ENCODE measurements around the gene WDR18.

WDR18 gene

DNA sequence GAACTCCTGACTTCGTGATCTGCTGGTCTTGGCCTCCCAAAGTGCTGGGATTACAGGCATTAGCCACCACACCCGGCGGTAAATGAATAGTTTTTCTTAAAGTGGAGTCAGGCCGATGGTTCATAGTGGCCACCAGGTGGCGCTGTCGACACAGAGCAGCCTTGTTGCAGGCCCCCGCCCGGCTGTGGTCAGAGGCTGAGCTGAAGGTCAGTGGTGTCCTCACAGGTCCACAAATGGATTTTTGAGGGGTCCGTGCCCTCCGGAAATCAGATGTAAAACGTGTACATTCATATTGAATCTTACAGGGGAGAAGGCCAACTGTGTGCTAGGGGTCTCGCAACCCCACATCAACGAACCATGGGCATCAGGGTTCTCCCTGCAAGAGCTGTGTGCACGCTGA, 13.4 kb upstream of the WDR18 start:
- no peak for DNase-seq (ENCODE audit: low read depth)
- TF ChIP-seq, protein P1, sequence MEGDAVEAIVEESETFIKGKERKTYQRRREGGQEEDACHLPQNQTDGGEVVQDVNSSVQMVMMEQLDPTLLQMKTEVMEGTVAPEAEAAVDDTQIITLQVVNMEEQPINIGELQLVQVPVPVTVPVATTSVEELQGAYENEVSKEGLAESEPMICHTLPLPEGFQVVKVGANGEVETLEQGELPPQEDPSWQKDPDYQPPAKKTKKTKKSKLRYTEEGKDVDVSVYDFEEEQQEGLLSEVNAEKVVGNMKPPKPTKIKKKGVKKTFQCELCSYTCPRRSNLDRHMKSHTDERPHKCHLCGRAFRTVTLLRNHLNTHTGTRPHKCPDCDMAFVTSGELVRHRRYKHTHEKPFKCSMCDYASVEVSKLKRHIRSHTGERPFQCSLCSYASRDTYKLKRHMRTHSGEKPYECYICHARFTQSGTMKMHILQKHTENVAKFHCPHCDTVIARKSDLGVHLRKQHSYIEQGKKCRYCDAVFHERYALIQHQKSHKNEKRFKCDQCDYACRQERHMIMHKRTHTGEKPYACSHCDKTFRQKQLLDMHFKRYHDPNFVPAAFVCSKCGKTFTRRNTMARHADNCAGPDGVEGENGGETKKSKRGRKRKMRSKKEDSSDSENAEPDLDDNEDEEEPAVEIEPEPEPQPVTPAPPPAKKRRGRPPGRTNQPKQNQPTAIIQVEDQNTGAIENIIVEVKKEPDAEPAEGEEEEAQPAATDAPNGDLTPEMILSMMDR (IDR thresholded peaks at IDR 0.05; ENCODE audit: insufficient read depth, low read depth, low read length, missing control alignments): peak; percentile 60
- H3K4me3 ChIP-seq (ENCODE audit: low read length): no peak overlapping the region

DNA sequence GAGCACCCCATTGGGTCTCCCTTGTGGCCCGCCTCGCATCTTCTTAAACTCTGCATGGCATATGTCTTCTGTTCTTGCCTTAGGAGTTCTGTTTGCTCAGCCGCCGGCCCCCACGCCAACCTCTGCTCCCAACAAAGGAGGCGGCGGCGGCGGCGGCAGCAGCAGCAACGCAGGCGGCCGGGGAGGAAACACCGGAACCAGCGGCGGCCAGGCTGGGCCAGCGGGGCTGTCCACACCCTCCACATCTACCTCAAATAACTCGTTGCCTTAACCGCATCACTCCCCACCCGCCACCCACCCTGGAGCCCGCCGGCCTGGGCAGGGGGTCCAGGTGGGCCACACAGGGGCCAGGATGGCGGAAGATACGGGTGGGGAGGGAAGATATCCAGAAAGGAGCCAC, 12.3 kb upstream of the WDR18 start:
- H3K4me3 ChIP-seq (ENCODE audit: low read length): no peak overlapping the region
- TF ChIP-seq, protein P1 (IDR thresholded peaks at IDR 0.05; ENCODE audit: insufficient read depth, low read depth, low read length, missing control alignments): no peak

DNA sequence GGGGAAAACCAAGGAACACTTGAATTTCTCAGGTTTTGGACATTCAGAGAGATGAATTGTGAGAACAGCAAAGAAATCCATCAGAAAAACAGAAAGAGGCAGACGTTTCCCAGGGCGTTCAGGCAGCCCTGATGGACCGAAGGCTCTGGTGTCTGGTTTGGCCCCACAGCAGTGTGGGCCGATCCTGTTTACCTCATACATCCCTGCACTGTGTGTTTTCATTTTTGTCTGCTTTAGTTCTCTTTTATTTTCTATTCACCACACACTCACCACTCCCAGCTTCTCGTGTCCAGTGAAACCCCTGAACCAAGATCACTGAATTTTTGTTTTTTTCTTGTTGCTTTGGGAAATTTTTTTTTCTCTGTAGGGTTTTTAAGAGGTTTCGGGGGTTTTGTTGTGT, 11.9 kb upstream of the WDR18 start:
- TF ChIP-seq, protein P1 (IDR thresholded peaks at IDR 0.05; ENCODE audit: insufficient read depth, low read depth, low read length, missing control alignments): no peak
- DNase-seq (ENCODE audit: low read depth): no peak

More for the DNA sequence above, 12.3 kb upstream of the WDR18 start:
- DNase-seq (ENCODE audit: low read depth): no peak

DNA sequence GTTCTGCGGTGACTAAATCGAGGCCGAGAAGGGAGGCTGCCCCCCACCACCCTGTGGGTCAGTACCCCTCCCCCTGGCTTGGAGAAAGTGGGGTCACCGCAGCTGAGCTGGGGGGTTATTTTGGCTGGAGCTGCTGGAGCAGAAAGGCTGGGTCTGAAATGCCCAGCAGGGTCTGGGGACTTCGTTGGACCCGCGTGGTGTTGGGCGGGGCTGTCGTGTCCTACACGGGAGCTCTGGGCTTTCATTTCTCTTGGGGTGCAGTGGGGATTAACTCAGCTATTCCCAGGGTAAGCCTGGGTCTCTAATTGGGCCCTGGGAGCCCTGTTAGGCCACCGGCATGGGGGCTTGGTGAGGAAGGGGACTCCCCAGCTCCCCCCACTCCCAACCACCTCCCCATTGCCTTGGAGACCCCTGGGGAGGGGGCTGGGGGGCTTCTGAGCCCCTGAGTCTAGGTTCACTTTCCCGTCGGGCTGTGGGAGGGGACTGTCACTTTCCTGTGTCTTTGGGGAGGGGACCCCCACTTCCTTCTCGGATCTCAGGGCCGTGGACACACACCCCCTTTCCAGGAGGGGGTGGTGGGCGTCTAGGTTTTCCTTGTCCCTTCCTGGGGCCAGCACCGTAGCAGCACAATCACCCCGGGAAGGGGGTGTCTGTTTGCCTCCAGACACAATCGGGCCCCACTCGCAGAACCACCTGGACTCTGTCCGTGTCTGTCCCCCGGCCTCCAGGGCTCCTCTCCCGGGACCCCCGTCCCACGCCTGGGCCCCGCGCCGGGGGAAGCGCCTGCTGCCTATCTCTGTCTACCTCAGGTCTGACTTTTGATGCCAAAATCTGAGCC, 10.2 kb upstream of the WDR18 start:
- TF ChIP-seq, protein P1 (IDR thresholded peaks at IDR 0.05; ENCODE audit: insufficient read depth, low read depth, low read length, missing control alignments): no peak
- no peak overlapping the region for H3K4me3 ChIP-seq (ENCODE audit: low read length)
- DNase-seq (ENCODE audit: low read depth): no peak

More for the DNA sequence above, 11.9 kb upstream of the WDR18 start:
- H3K4me3 ChIP-seq (ENCODE audit: low read length): no peak overlapping the region

DNA sequence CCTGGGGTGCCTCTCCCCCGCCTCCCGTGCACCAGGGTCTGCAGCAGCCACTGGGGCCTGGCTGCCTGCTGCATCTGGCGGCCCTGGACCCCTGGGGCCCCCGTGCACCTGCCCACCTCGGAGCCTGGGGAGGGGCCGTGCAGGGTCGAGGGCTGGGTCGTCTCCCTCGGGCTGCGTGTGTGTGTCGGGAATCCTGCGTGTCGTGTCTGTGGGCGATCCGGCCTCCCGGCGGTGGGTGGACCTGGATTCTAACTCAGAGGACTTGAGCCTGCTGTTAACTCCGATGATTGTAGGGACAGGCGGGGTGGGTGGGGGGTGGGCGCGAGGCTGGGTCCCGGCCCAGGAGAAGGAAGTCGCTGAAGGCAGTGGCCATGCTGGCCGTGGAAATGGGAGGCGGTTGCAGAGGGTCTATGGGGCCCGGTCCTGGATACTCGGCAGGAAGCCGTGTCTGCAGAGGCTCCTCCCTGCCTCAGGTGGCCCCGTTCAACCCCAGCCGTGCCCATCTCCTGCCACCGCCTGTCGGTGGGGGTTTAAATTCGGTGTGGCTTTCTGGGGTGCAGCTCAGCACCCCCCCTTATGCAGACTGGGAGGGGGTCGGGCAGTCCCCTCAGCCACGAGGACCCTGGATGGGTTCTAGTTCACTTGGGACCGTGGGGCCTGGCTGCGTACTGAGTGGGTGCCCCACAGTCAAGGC, 9.4 kb upstream of the WDR18 start:
- TF ChIP-seq, protein P1 (IDR thresholded peaks at IDR 0.05; ENCODE audit: insufficient read depth, low read depth, low read length, missing control alignments): no peak
- DNase-seq (ENCODE audit: low read depth): no peak
- no peak overlapping the region for H3K4me3 ChIP-seq (ENCODE audit: low read length)

DNA sequence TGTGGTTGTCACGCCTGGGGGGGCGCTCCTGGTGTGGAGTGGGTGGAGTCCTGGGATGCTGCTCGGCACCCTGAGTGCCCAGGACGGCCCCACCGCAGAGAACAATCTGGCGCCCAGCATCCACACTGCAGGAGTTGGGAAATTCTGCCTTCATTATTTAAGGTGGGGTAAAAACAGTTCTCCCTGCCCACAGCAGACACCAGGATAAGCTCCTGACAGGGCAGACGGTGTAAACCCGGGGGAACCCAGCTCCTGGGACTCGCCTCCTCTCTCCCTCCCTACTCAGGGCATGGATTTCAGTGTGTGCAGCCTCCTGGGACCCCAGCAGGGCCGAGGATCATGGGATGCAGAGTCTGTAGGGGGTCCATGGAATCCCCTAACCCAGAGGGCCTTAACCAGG, 7.7 kb upstream of the WDR18 start:
- TF ChIP-seq, protein P1 (IDR thresholded peaks at IDR 0.05; ENCODE audit: insufficient read depth, low read depth, low read length, missing control alignments): no peak
- DNase-seq (ENCODE audit: low read depth): no peak
- H3K4me3 ChIP-seq (ENCODE audit: low read length): no peak overlapping the region

Data from epithelial cell of esophagus (primary cell).